Ishikawa (cell line): ENCODE data around the gene RNF175.

Source experiments
- CEBPB ChIP-seq: IDR thresholded peaks from 2 replicates; pipeline ENCODE4 v1.6.1; 2012
- CREB1 ChIP-seq: IDR thresholded peaks from 2 replicates; pipeline ENCODE4 v1.6.1; 2012; ENCODE audit warnings: low read depth
- EGR1 ChIP-seq: IDR thresholded peaks from 2 replicates; pipeline ENCODE4 v1.6.1; 2012
- EP300 ChIP-seq: IDR thresholded peaks from 2 replicates; pipeline ENCODE4 v1.6.1; 2012; ENCODE audit warnings: borderline replicate concordance
- FOXM1 ChIP-seq: IDR thresholded peaks from 2 replicates; pipeline ENCODE4 v1.6.1; 2012; ENCODE audit warnings: low read depth, borderline replicate concordance
- NFIC ChIP-seq: IDR thresholded peaks from 2 replicates; pipeline ENCODE4 v1.6.1; 2012
- RAD21 ChIP-seq: IDR thresholded peaks from 2 replicates; pipeline ENCODE4 v1.6.1; 2012; ENCODE audit warnings: low read depth
- REST ChIP-seq: IDR thresholded peaks from 2 replicates; pipeline ENCODE4 v1.6.1; 2012; ENCODE audit warnings: low read depth, mild to moderate bottlenecking
- TAF1 ChIP-seq: IDR thresholded peaks from 2 replicates; pipeline ENCODE4 v1.6.1; 2012; ENCODE audit warnings: low read depth, mild to moderate bottlenecking
- TCF12 ChIP-seq: IDR thresholded peaks from 2 replicates; pipeline ENCODE4 v1.6.1; 2012; ENCODE audit warnings: low read depth
- TEAD4 ChIP-seq: IDR thresholded peaks from 2 replicates; pipeline ENCODE4 v1.6.1; 2012
- USF1 ChIP-seq: IDR thresholded peaks from 2 replicates; pipeline ENCODE4 v1.6.1; 2012
- YY1 ChIP-seq: IDR thresholded peaks from 2 replicates; pipeline ENCODE4 v1.6.1; 2012; ENCODE audit warnings: low read depth
- ZBTB7A ChIP-seq: IDR thresholded peaks from 2 replicates; pipeline ENCODE4 v1.6.1; 2012; ENCODE audit warnings: low read depth
- TF ChIP-seq, protein P1 (sequence below): IDR thresholded peaks from 2 replicates; pipeline ENCODE4 v1.6.1; 2012

RNF175 gene

DNA sequence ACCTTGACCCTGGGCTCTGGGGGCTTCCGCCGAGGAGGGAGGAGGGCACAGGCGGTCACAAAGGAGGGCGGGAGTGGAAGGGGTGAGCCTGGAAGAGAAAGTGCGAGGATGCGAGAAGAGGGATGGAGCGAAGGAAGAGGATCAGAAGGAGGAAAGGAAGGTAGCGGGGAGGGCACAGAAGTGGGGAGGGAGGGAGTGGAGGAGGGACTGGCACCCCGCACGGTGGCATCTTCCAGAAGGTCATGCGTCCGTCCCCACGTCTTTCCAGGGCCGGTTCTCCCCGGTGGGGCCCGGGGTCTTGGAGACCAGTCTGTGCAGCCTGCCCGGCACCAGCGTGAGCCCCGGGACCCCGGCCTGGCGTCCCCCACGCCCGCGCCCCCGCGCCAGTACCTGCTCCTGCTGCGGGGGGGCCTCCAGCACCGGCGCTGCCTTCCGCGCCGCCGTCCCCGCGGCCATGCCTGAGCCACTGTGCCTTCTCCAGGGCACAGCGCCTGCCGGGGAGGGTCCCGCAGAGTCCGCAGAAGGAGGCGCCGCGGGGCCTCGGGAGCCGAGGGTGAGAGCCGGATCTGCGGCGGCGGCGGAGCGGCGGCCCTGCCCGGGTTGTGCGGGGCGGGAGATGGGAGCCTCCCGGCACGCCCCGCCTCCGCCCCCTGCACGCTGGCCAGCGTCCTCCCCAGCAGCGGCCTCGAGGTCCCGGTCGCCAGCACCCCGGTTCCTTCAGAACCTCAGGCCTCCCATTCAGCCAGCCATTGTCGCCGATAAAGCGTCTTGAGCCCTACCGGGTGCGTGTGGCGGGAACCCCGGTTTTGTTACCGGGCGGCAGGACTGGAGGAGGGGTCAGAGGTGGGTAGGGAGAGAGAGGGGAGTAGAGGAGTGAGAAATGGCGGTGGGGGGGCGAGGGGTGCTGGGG is at the start of gene RNF175:
TSS of gene RNF175 (minus strand) at position 618 of the 910 bp plus-strand sequence. CDS start at position 456, 162 bp downstream.
- no peak for TF ChIP-seq NFIC
- TF ChIP-seq TCF12: no peak
- no peak for TF ChIP-seq EGR1
- no peak for TF ChIP-seq USF1
- TF ChIP-seq REST: no peak
- TF ChIP-seq, protein P1, sequence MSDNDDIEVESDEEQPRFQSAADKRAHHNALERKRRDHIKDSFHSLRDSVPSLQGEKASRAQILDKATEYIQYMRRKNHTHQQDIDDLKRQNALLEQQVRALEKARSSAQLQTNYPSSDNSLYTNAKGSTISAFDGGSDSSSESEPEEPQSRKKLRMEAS: peak; percentile 61; the same call in 1 of the 2 replicates
- TF ChIP-seq TAF1: no peak
- TF ChIP-seq ZBTB7A: peak; percentile 59; the same call in 1 of the 2 replicates
- no peak for TF ChIP-seq RAD21

DNA sequence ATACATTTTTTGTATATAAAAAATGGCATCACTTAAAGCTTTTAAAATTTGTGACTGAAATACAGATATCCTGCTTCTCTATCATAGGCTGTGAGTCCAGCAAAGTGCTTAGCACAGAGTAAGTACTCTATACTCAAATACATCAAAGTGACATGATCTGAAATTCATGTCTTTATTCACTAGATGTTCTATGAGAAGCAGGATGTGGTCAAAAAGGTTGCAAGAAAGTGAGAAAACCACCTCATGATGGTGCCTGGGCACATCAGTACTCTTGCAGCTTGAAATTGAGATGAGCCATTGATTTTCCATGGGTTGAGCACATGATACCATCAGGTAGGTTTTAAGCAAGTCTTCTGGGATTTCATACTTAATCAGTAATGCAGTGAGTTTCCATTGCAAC is 49.5 kb upstream of the RNF175 start:
- TF ChIP-seq TAF1 (no peak), CREB1 (no peak), CEBPB (no peak), FOXM1 (no peak), TCF12 (no peak), RAD21 (no peak), NFIC (no peak), YY1 (no peak), TEAD4 (no peak), REST (no peak), EP300 (no peak), ZBTB7A (no peak), EGR1 (no peak), USF1 (no peak)
- TF ChIP-seq, protein P1: no peak

- TF ChIP-seq CEBPB (no peak), EGR1 (no peak), CREB1 (no peak), REST (no peak), FOXM1 (no peak), ZBTB7A (no peak), EP300 (no peak), RAD21 (no peak), YY1 (no peak), NFIC (no peak), USF1 (no peak), TEAD4 (no peak), TCF12 (no peak), TAF1 (no peak)
- TF ChIP-seq, protein P1: no peak
These were observed 48.4 kb upstream of the RNF175 start for GRCh38 chr4:153808175-153808574.

- TF ChIP-seq USF1 (no peak), ZBTB7A (no peak), YY1 (no peak), EGR1 (no peak), FOXM1 (no peak), TEAD4 (no peak), CEBPB (no peak), TCF12 (no peak), RAD21 (no peak), NFIC (no peak), EP300 (no peak), REST (no peak), TAF1 (no peak), CREB1 (no peak)
- TF ChIP-seq, protein P1: no peak
These were observed 46.2 kb upstream of the RNF175 start for GRCh38 chr4:153806073-153806472.
